Type B pancreatic cell (in vitro differentiated cells): ENCODE data around the gene EVA1A. TPM values are rescaled to one million over a fixed set of nuclear protein-coding genes. Genes with fewer than 3 reads are reported as not detected.

Experiments
- DNase-seq: peaks from one replicate; pipeline ENCODE4 v3.0.0; 2021; ENCODE audit warnings: mixed read lengths; ENCODE audit not compliant: unreplicated experiment; ENCODE audit errors: extremely low spot score
- H3K27ac Mint-ChIP-seq: 2 replicates; pipeline ENCODE4 v1.8.0; 2021; ENCODE audit warnings: mild to moderate bottlenecking, mixed read lengths
- H3K27me3 Mint-ChIP-seq: 2 replicates; pipeline ENCODE4 v1.8.0; 2021; ENCODE audit warnings: mixed read lengths
- H3K36me3 Mint-ChIP-seq: 2 replicates; pipeline ENCODE4 v1.8.0; 2021; ENCODE audit warnings: mixed read lengths
- H3K4me1 Mint-ChIP-seq: one replicate; pipeline ENCODE4 v1.8.0; 2021; ENCODE audit warnings: mixed read lengths; ENCODE audit not compliant: unreplicated experiment
- H3K4me3 Mint-ChIP-seq: 2 replicates; pipeline ENCODE4 v1.8.0; 2021; ENCODE audit warnings: mild to moderate bottlenecking, mixed read lengths
- H3K9me3 Mint-ChIP-seq: 2 replicates; pipeline ENCODE4 v1.8.0; 2021; ENCODE audit warnings: mixed read lengths
- total RNA-seq: library from RNA; stranded (reverse); gene quantifications from 2 replicates; pipeline ENCODE4 v1.2.1, GENCODE V29; 2021; ENCODE audit warnings: low replicate concordance
- TF ChIP-seq, protein P1 (sequence below): fragments of 200-600 bp; sonication (generic); conservative IDR thresholded peaks from 2 replicates; pipeline ENCODE4 v1.5.0; 2021; ENCODE audit warnings: antibody characterized with exemption, mild to moderate bottlenecking

Gene EVA1A
- total RNA-seq, 1 donor from 2014 or later, result 13.5 TPM

DNA sequence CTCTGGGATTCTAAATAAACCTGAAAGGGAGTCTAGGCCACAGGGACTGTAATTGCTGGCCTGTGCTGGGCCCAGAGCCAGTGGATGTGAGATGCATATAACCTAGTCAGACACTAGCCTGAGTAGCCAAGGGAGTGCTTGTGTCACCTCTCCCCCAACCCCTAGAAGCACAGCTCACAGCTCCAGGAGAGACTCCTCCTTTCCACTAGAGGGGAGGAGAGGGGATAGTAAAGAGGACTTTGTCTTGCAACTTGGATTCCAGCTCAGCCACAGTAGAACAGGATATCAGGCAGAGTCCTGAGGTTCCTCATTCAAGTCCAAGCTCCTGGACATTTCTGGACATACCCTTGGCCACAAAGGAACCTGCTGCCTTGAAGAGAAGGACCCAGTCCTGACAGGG, 18.4 kb upstream of the EVA1A start:
- no peaks in the 10 kb centered on the region for H3K27me3 Mint-ChIP-seq
- H3K36me3 Mint-ChIP-seq, result no peaks in the 10 kb centered on the region
- H3K27ac Mint-ChIP-seq, result no peak overlapping the region
- no peak overlapping the region for H3K4me3 Mint-ChIP-seq
- TF ChIP-seq, protein P1, sequence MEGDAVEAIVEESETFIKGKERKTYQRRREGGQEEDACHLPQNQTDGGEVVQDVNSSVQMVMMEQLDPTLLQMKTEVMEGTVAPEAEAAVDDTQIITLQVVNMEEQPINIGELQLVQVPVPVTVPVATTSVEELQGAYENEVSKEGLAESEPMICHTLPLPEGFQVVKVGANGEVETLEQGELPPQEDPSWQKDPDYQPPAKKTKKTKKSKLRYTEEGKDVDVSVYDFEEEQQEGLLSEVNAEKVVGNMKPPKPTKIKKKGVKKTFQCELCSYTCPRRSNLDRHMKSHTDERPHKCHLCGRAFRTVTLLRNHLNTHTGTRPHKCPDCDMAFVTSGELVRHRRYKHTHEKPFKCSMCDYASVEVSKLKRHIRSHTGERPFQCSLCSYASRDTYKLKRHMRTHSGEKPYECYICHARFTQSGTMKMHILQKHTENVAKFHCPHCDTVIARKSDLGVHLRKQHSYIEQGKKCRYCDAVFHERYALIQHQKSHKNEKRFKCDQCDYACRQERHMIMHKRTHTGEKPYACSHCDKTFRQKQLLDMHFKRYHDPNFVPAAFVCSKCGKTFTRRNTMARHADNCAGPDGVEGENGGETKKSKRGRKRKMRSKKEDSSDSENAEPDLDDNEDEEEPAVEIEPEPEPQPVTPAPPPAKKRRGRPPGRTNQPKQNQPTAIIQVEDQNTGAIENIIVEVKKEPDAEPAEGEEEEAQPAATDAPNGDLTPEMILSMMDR, result no peak
- no peak for DNase-seq
- H3K9me3 Mint-ChIP-seq, result peaks cover 7% of the 10 kb centered on the region
- H3K4me1 Mint-ChIP-seq, result no peaks in the 10 kb centered on the region

DNA sequence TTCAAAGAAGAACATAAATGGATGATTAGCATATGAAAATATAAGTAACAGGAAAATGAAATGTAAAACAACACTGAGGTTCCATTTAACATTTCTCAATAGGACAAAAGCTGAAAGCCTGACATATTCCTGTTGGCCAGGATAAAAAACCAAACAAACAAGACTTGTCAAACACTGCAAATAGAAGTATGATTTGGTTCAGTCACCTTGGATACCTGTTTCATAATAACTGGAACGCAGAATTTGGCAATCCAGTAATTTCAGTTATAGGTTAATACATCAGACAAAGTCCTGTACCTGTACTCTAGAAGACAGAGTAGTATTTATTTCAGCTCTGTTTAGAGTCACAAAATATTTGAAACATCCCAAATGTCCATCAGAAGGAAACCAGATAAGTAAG, 16.5 kb upstream of the EVA1A start:
- Mint-ChIP-seq H3K9me3 (peaks cover 7% of the 10 kb centered on the region), H3K27ac (no peak overlapping the region), H3K36me3 (no peaks in the 10 kb centered on the region), H3K27me3 (no peaks in the 10 kb centered on the region), H3K4me3 (no peak overlapping the region), H3K4me1 (no peaks in the 10 kb centered on the region)
- no peak for DNase-seq
- TF ChIP-seq, protein P1, result no peak

DNA sequence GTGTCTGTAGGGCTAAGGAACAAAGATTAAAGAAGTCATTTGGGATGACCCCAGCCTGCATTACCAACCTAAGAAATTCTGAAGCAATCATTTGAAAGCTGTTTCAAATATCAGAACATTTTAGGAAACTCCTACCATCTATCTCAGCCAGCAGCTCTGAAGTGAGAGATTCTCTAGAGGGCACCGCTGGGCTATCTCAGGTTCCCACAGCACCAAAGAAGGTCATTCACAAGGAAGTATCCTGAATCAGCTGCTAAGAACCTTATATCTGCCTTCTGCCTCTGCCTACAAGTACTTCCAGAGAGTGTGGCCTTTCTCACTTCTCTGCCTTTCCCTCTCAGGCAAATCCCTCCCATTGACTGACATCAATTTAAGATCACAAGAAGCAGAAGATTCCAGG, 13.4 kb upstream of the EVA1A start:
- no peak for DNase-seq
- Mint-ChIP-seq H3K36me3 (no peaks in the 10 kb centered on the region), H3K4me3 (no peak overlapping the region), H3K27me3 (no peaks in the 10 kb centered on the region), H3K9me3 (no peaks in the 10 kb centered on the region), H3K4me1 (peaks cover 29% of the 10 kb centered on the region), H3K27ac (no peak overlapping the region)
- TF ChIP-seq, protein P1, result no peak

DNA sequence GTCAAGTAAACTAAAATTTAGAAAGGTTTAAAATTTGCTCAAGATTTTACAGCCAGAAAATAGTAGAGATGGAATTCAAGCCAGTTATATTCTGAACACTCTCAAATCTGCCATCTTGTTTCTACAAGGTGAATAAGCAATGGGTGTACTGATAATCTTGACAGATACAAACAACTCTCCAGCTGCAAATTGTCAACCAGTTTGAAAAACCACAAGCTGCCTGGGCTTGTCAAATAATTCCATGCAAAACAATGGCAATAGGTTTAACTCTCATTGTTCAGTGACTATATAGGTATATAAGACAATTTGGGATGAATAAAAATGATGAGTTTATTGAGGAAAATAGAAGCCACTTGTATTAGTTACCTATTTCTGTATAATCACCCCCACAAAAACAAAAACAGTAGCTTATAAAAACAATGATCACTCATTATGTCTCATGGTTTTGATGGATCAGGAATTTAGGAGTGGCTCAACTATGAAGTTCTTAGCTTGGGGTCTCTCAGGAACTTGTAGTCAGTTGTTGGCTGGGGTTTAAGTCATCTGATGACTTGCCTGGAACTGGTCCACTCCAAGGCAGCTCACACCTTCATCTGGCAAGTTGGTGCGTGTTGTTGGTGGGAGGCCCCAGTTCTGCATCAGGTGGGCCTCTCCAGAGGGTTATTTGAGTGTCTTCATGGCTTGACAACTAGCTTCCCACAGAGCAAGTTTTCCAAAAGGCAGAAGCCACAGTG, 12.6 kb upstream of the EVA1A start:
- TF ChIP-seq, protein P1, result no peak
- H3K9me3 Mint-ChIP-seq, result no peaks in the 10 kb centered on the region
- H3K27ac Mint-ChIP-seq, result no peak overlapping the region

DNA sequence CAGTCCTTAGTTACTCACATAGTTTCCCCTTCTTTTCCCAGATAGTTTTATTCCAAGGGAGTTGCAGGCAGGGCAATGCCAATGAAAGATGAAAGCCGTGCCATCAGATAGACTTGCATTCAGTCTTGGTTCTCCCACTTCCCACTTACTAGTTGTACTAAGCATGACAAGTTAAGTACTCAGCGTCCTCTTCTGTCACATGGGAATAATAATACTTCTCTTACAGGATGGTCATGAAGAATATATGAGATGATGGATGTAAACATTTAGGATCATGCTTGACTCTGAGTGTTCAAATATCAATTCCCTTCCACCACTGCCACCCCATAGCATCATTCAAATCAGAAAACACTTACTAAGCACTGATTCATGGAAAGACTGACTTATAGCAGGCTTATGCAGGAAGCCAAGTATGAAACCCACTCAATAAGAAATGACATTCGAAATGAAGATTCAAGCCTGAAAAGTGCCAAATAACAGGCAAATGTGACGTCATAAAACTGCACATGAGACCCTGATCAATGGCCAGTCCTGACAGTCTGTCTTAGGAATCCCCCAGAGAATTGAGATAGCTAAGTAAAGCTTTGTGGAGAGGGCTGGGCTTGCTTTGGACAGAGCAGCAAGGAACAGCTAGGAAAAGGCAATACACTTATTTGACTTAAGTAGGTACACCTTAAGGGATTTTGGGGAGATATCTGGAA, 11.1 kb upstream of the EVA1A start:
- TF ChIP-seq, protein P1, result no peak
- Mint-ChIP-seq H3K27me3 (no peaks in the 10 kb centered on the region), H3K4me3 (no peak overlapping the region), H3K36me3 (no peaks in the 10 kb centered on the region), H3K9me3 (no peaks in the 10 kb centered on the region), H3K27ac (peak overlapping the region; percentile 51), H3K4me1 (peaks cover 34% of the 10 kb centered on the region)
- DNase-seq, result no peak

More for the DNA sequence above, 12.6 kb upstream of the EVA1A start:
- DNase-seq, result no peak
- no peak overlapping the region for H3K4me3 Mint-ChIP-seq
- H3K4me1 Mint-ChIP-seq, result peaks cover 29% of the 10 kb centered on the region
- no peaks in the 10 kb centered on the region for H3K27me3 Mint-ChIP-seq
- no peaks in the 10 kb centered on the region for H3K36me3 Mint-ChIP-seq
